Fibroblast of the aortic adventitia (primary cell): Measurements from ENCODE around the gene GBE1. TPM values are rescaled to one million over a fixed set of nuclear protein-coding genes. Genes with fewer than 3 reads are reported as not detected.
A peak's percentile ranks its signal among the peaks of the same experiment; 100 is the strongest.

ENCODE experiments used
- DNase-seq: peaks from one replicate; pipeline ENCODE4 v3.0.0-alpha.2; 2010; ENCODE audit warnings: low read depth
- H3K4me3 ChIP-seq: 2 replicates; pipeline ENCODE4 v1.5.1; 2011; ENCODE audit warnings: low read depth, mild to moderate bottlenecking, control low read depth, low read length, moderate library complexity
- total RNA-seq: library from RNA; depleted of rRNA; stranded (reverse); fragments of >200 nt; gene quantifications from 2 replicates; pipeline ENCODE4 v1.2.3, GENCODE V29; 2012; ENCODE audit warnings: low replicate concordance
- TF ChIP-seq, protein P1 (sequence below): IDR thresholded peaks from 2 replicates; pipeline ENCODE4 v1.5.1; 2011; ENCODE audit warnings: mild to moderate bottlenecking, low read length, control low read depth, inconsistent platforms; ENCODE audit not compliant: insufficient read depth

The GBE1 gene
- total RNA-seq, 1 donor = 204 TPM

DNA sequence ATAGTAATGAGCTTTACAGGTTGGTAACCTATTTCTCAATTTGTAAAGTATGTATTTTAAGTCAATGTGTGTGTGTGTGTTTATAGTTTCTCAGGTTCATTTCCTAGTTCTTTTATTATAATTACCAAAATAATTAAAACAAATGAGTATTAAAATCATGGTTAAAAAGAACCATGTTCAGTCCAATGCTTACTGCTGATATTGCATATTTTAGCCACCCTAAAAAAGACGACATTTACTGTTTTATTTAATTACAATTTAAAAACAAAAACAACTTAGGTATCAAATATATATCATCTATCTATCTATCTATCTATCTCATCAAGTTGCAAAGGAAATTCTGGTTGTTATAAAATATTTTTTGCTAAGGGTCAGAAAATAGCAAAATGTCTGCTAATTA is 203.3 kb downstream of the GBE1 start:
- no peak for DNase-seq
- H3K4me3 ChIP-seq = no peak overlapping the region
- TF ChIP-seq, protein P1, sequence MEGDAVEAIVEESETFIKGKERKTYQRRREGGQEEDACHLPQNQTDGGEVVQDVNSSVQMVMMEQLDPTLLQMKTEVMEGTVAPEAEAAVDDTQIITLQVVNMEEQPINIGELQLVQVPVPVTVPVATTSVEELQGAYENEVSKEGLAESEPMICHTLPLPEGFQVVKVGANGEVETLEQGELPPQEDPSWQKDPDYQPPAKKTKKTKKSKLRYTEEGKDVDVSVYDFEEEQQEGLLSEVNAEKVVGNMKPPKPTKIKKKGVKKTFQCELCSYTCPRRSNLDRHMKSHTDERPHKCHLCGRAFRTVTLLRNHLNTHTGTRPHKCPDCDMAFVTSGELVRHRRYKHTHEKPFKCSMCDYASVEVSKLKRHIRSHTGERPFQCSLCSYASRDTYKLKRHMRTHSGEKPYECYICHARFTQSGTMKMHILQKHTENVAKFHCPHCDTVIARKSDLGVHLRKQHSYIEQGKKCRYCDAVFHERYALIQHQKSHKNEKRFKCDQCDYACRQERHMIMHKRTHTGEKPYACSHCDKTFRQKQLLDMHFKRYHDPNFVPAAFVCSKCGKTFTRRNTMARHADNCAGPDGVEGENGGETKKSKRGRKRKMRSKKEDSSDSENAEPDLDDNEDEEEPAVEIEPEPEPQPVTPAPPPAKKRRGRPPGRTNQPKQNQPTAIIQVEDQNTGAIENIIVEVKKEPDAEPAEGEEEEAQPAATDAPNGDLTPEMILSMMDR = no peak

- DNase-seq = peak; percentile 71
- TF ChIP-seq, protein P1 = no peak
- no peak overlapping the region for H3K4me3 ChIP-seq
Observed at GRCh38 chr3:81554801-81555200, 206.6 kb downstream of the GBE1 start.

DNA sequence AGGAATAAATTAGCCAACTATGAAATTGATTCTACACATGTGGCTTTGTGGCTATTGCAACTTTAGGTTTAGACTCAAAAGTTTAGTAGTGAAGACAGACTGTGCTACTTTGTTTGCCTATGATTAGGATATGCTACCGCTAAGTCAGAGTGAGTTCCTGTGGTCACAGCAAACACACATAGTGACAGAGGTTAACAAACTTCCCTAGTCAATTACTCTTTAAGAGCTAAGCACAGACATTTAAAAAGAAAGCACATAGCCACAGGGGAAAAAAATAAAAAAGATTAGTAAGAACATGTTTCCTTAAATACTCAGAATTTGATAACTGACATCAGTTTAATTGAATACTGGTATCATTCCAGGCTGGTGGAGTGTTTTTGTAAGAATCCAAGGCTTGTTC is 207.1 kb downstream of the GBE1 start:
- no peak overlapping the region for H3K4me3 ChIP-seq
- peak; percentile 37 for DNase-seq
- TF ChIP-seq, protein P1 = no peak

GRCh38 chr3:81550415-81550814 is 211.0 kb downstream of the GBE1 start:
- TF ChIP-seq, protein P1 = no peak
- peak; percentile 55 for DNase-seq
- H3K4me3 ChIP-seq = no peak overlapping the region

DNA sequence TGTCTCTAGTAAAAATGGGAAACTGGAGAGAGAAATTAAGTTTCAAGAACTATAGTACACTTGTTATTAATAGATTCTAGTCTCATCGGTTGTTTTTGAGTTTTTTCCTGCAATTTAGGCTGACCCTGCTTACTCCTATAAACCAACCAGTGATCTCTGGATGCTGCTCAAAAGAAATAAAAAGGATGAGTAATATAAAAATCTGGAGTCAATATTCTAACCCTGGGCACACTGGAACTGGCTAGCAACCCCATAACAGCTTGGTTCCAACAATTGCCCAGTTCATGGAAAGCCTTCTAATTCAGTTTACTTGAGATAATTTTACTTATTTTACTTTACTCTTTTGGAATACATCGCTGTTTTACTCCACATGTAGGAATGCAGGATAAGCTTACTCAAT is 211.6 kb downstream of the GBE1 start:
- TF ChIP-seq, protein P1 = no peak
- DNase-seq = peak; percentile 50
- H3K4me3 ChIP-seq = no peak overlapping the region

DNA sequence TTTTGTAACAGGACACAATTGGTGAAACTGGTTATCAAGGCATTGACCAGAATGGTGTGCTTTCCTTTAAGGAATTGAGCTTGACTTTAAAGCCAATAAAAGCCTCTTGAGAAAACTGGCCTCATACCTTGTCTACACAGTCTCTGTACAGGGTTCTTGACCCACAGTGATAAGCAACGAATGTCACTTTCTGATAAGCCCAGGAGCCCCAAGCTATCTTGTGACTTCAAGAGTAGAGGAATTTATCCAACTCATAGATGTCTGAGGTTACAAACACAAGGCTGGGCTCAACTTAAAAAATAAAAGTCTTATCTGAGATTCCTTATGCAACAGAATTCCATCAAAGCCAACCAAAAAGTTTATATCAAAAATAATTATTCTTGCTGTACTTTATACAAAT is 212.1 kb downstream of the GBE1 start:
- peak; percentile 27 for DNase-seq
- TF ChIP-seq, protein P1 = no peak

DNA sequence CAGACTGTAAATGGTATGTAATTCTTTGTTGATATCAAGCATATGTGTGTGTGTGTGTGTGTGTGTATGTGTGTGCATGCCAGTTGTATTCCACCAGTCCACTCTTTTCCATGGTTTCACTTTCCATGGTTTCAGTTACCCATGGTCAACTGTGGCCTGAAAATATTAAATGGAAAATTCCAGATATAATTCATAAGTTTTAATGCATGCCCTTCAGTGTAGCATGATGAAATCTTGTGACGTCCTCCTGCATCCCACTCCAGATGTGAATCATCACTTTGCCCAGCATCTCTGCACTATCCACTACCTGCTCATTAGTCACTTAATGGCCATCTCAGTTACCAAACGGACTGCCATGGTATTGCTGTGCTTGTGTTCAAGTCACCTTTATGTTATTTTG is 215.9 kb downstream of the GBE1 start:
- TF ChIP-seq, protein P1 = no peak
- no peak overlapping the region for H3K4me3 ChIP-seq
- DNase-seq = peak; percentile 37

More for the DNA sequence above, 212.1 kb downstream of the GBE1 start:
- H3K4me3 ChIP-seq = no peak overlapping the region
